Measurements from ENCODE around the gene CBL. TPM values are rescaled to one million over a fixed set of nuclear protein-coding genes. Genes with fewer than 3 reads are reported as not detected.
"Not testable (repeated sequence)": the region's sequence is repeated elsewhere in the genome, so short reads cannot be mapped to it uniquely, and the experiment has no call there.

The CBL gene
- total RNA-seq, 4 donors from 2014 or later = 9.9 to 14.2 (median 12.4) TPM

DNA sequence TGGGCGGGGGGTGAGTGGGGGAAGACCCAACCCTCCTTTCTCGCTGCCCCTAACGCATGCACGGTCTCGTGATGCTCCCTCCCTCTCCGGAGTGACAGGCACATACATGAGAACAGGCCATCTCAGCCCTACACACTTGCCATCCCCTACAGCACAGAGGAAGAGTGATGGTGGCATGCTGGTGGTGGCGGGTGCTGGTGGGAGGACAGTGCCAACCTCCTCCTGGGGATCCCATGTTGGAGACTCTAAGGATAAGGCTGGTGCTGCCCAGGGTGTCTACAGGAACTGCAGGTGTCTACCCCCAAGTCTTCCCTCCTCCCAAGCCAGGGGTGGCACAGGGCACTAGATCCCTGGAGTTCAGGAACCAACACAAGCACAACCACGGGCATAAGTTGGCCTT is 44.3 kb upstream of the CBL start:
- Histone ChIP-seq H3K27ac (no peak overlapping the region), H3K36me3 (no peaks in the 10 kb centered on the region), H3K4me1 (peaks cover 5 to 13% (median 7%) of the 10 kb centered on the region in 3 donors), H3K4me3 (no peak overlapping the region), H3K27me3 (no peaks in the 10 kb centered on the region), H3K9me3 (no peaks in the 10 kb centered on the region)
- intact Hi-C loops (cut with DNase I) = no loop called here
- DNase-seq = no peak
- WGBS, 2 donors = 71 to 80% methylated on average over 1 to 4 of the region's 8 CpGs
- TF ChIP-seq POLR2A (IDR thresholded peaks at IDR 0.05) (no peak), CTCF (IDR thresholded peaks at IDR 0.05) (no peak)

DNA sequence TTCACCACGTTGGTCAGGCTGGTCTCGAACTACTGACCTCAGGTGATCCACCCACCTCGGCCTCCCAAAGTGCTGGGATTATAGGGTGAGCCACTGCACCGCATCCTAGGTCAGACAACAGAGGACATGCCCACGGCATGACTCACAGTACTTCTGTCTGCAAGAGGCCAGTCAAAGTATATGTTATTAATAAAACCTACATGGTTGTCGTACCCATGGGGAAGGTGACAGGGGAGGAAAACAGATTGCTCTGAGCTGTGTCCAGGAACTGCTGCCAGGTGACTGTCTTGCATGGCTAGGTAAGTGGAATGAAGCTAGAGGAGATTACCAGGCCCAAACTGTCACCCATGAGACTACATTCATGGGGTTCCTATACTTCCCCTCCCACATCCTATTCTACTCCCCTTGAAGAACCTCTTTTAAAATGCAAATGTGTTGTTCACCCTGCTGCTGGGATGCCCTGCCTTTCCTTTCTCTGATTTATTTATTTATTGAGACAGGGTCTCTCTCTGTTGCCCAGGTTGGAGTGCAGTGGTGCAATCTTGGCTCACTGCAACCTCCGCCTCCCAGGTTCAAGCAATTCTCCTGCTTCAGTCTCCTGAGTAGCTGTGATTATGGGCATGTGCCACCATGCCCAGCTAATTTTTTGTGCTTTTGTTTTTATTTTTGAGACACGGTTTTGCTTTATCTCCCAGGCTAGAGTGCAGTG is 39.6 kb upstream of the CBL start:
- peak overlapping the region; percentile 52 to 99 (median 96) for H3K27ac ChIP-seq
- H3K36me3 ChIP-seq = peaks cover 0 to 6% (median 0%) of the 10 kb centered on the region in 3 donors
- peaks cover 11 to 54% (median 26%) of the 10 kb centered on the region in 3 donors for H3K4me1 ChIP-seq
- H3K9me3 ChIP-seq = no peaks in the 10 kb centered on the region
- no peak for TF ChIP-seq POLR2A (IDR thresholded peaks at IDR 0.05)
- TF ChIP-seq CTCF (IDR thresholded peaks at IDR 0.05) = no peak
- intact Hi-C loops (cut with DNase I) = no loop called here
- no peak overlapping the region for H3K4me3 ChIP-seq
- H3K27me3 ChIP-seq = no peaks in the 10 kb centered on the region
- 37 to 39% methylated on average over 5 of the region's 8 CpGs for WGBS, 2 donors
- no peak for DNase-seq

- 43 to 64% methylated on average over 9 to 10 of the region's 10 CpGs for WGBS, 2 donors
- DNase-seq; intact Hi-C loops (cut with DNase I); H3K27me3 ChIP-seq; H3K4me3 ChIP-seq; H3K9me3 ChIP-seq: not testable (repeated sequence)
- Histone ChIP-seq H3K27ac (peak overlapping the region; percentile 94 to 99 (median 98)), H3K4me1 (peaks cover 11 to 56% (median 26%) of the 10 kb centered on the region in 3 donors), H3K36me3 (peaks cover 0 to 11% (median 0%) of the 10 kb centered on the region in 3 donors)
Measured at GRCh38 chr11:119167077-119167458, 39.1 kb upstream of the CBL start.

DNA sequence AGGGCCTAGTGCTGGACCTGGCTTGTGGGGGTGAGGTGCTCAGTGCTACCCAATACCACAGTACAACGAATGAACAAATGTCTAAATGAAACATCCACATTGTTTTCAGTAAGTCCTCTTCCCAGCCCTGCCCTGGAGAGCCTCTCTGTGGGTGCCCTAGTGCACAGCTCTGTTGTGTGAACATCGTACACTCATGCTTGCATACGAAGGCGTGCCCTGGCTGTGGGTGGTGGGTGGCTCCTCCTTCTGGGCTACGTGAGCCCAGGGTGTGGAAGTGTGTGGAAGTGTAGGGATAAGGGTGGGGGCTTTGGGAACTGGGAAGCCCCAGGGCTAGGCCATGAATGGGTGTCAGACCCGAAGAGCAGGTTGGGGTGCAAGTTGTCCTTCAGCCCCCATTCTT is 38.2 kb upstream of the CBL start:
- no peaks in the 10 kb centered on the region for H3K27me3 ChIP-seq
- no peak for DNase-seq
- 23 to 48% methylated on average over 5 to 6 of the region's 6 CpGs for WGBS, 2 donors
- H3K36me3 ChIP-seq = peaks cover 0 to 20% (median 0%) of the 10 kb centered on the region in 3 donors
- H3K9me3 ChIP-seq = no peaks in the 10 kb centered on the region
- TF ChIP-seq CTCF (IDR thresholded peaks at IDR 0.05) (peak in 1 of 6 experiments; percentile 6), POLR2A (IDR thresholded peaks at IDR 0.05) (peak in 1 of 4 donors; percentile 27)
- H3K27ac ChIP-seq = peak overlapping the region; percentile 94 to 99 (median 98)
- H3K4me3 ChIP-seq = peak overlapping the region; percentile 65 to 98 (median 85)
- H3K4me1 ChIP-seq = peaks cover 11 to 63% (median 26%) of the 10 kb centered on the region in 3 donors
- intact Hi-C loops (cut with DNase I) = no loop called here

GRCh38 chr11:119168471-119169281 is 37.5 kb upstream of the CBL start, which contains the start of gene NLRX1:
Gene NLRX1, plus strand, starts transcription at chr11:119168725. Its CDS starts 2,679 bp downstream, at chr11:119171404.
- peak; percentile 41 for DNase-seq
- Histone ChIP-seq H3K4me3 (peak within 1 kb of the TSS; percentile 65 to 98 (median 85)), H3K27ac (peak within 1 kb of the TSS; percentile 94 to 99 (median 98)), H3K9me3 (no peaks in the 10 kb centered on the region), H3K36me3 (peaks cover 0 to 28% (median 0%) of the 10 kb centered on the region in 3 donors), H3K4me1 (peaks cover 11 to 63% (median 26%) of the 10 kb centered on the region in 3 donors), H3K27me3 (no peaks in the 10 kb centered on the region)
- intact Hi-C loops (cut with DNase I) = no loop called here
- TF ChIP-seq POLR2A (IDR thresholded peaks at IDR 0.05) = peak in 2 of 4 donors; percentile 87 to 88
- TF ChIP-seq CTCF (IDR thresholded peaks at IDR 0.05) = peak; percentile 68 to 95 (median 82)
- 13% methylated on average over 18 of the region's 63 CpGs; no CpG with 5 or more reads in 1 of the 2 donors for WGBS, 2 donors
